ENCODE measurements around the gene FIG4. TPM values are rescaled to one million over a fixed set of nuclear protein-coding genes. Genes with fewer than 3 reads are reported as not detected.

The FIG4 gene
- polyA plus RNA-seq, 3 donors, result 27.2 to 65.3 (median 53.7) TPM

- WGBS (ENCODE audit: insufficient coverage), result 100% methylated on average over 2 of the region's 2 CpGs
- Mint-ChIP-seq H3K4me3 (no peak overlapping the region), H3K9me3 (peaks cover 2 to 25% (median 12%) of the 10 kb centered on the region in 7 donors), H3K27me3 (ENCODE audit: low read depth in 3 of 3) (no peaks in the 10 kb centered on the region), H3K36me3 (peaks cover 67 to 70% of the 10 kb centered on the region in 2 donors), H3K27ac (peak overlapping the region in 1 of 7 donors; percentile 73), H3K4me1 (peaks cover 4% of the 10 kb centered on the region)
- Histone ChIP-seq H3K27ac (ENCODE audit: low read depth in 1 of 2, low read length in 2 of 2) (no peak overlapping the region), H3K4me1 (ENCODE audit: control insufficient read depth in 1 of 2, insufficient read depth in 2 of 2, low read length in 2 of 2) (peaks cover 0 to 9% of the 10 kb centered on the region in 2 donors), H3K27me3 (ENCODE audit: control insufficient read depth in 2 of 2, insufficient read depth in 2 of 2, low read length in 2 of 2) (no peaks in the 10 kb centered on the region), H3K36me3 (replicated peaks in 1 of 2; ENCODE audit: control insufficient read depth in 1 of 2, insufficient read depth in 2 of 2, low read length in 2 of 2) (peaks cover 62 to 82% of the 10 kb centered on the region in 2 donors), H3K4me3 (replicated peaks in 1 of 3; ENCODE audit: low read depth in 2 of 3, low read length in 3 of 3) (no peak overlapping the region), H2AFZ (ENCODE audit: insufficient read depth, low read depth, low read length, poor library complexity, severe bottlenecking) (no peak overlapping the region), H3K9me3 (replicated peaks in 1 of 2; ENCODE audit: control insufficient read depth in 1 of 2, insufficient read depth in 1 of 2, low read length in 2 of 2) (peaks cover 9 to 13% of the 10 kb centered on the region in 2 donors), H3K4me2 (replicated peaks; ENCODE audit: extremely low read depth, low read length, poor library complexity, severe bottlenecking) (no peak overlapping the region), H3K9ac (ENCODE audit: insufficient read depth, low read length, poor library complexity, severe bottlenecking) (no peak overlapping the region), H3K79me2 (ENCODE audit: insufficient read depth, low read length) (no peaks in the 10 kb centered on the region), H4K20me1 (ENCODE audit: insufficient read depth, low read length) (no peaks in the 10 kb centered on the region)
- no peak for DNase-seq
- intact Hi-C loops (cut with micrococcal nuclease), result no loop called here
- TF ChIP-seq, protein P1, sequence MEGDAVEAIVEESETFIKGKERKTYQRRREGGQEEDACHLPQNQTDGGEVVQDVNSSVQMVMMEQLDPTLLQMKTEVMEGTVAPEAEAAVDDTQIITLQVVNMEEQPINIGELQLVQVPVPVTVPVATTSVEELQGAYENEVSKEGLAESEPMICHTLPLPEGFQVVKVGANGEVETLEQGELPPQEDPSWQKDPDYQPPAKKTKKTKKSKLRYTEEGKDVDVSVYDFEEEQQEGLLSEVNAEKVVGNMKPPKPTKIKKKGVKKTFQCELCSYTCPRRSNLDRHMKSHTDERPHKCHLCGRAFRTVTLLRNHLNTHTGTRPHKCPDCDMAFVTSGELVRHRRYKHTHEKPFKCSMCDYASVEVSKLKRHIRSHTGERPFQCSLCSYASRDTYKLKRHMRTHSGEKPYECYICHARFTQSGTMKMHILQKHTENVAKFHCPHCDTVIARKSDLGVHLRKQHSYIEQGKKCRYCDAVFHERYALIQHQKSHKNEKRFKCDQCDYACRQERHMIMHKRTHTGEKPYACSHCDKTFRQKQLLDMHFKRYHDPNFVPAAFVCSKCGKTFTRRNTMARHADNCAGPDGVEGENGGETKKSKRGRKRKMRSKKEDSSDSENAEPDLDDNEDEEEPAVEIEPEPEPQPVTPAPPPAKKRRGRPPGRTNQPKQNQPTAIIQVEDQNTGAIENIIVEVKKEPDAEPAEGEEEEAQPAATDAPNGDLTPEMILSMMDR (IDR thresholded peaks at IDR 0.05), result no peak
Measured at GRCh38 chr6:109738667-109739066, 47.6 kb downstream of the FIG4 start.

- Mint-ChIP-seq H3K27ac (peak overlapping the region in 1 of 7 donors; percentile 77), H3K9me3 (peaks cover 2 to 25% (median 13%) of the 10 kb centered on the region in 7 donors), H3K27me3 (ENCODE audit: low read depth in 3 of 3) (no peaks in the 10 kb centered on the region), H3K4me1 (peaks cover 4% of the 10 kb centered on the region), H3K36me3 (peaks cover 66 to 78% of the 10 kb centered on the region in 2 donors), H3K4me3 (no peak overlapping the region)
- H3K4me1 ChIP-seq (ENCODE audit: control insufficient read depth in 1 of 2, insufficient read depth in 2 of 2, low read length in 2 of 2), result peaks cover 0 to 10% of the 10 kb centered on the region in 2 donors
- intact Hi-C loops (cut with micrococcal nuclease), result no loop called here
- WGBS (ENCODE audit: insufficient coverage), result no CpG with 5 or more reads among the region's 3 CpGs
- H2AFZ ChIP-seq (ENCODE audit: insufficient read depth, low read depth, low read length, poor library complexity, severe bottlenecking), result no peak overlapping the region
- no peaks in the 10 kb centered on the region for H3K79me2 ChIP-seq (ENCODE audit: insufficient read depth, low read length)
- H3K4me3 ChIP-seq (replicated peaks in 1 of 3; ENCODE audit: low read depth in 2 of 3, low read length in 3 of 3), result no peak overlapping the region
- TF ChIP-seq, protein P1 (IDR thresholded peaks at IDR 0.05), result no peak
- H3K4me2 ChIP-seq (replicated peaks; ENCODE audit: extremely low read depth, low read length, poor library complexity, severe bottlenecking), result no peak overlapping the region
- H3K9me3 ChIP-seq (replicated peaks in 1 of 2; ENCODE audit: control insufficient read depth in 1 of 2, insufficient read depth in 1 of 2, low read length in 2 of 2), result peaks cover 9 to 13% of the 10 kb centered on the region in 2 donors
- peaks cover 59 to 89% of the 10 kb centered on the region in 2 donors for H3K36me3 ChIP-seq (replicated peaks in 1 of 2; ENCODE audit: control insufficient read depth in 1 of 2, insufficient read depth in 2 of 2, low read length in 2 of 2)
- DNase-seq, result no peak
- H3K27me3 ChIP-seq (ENCODE audit: control insufficient read depth in 2 of 2, insufficient read depth in 2 of 2, low read length in 2 of 2), result no peaks in the 10 kb centered on the region
- no peaks in the 10 kb centered on the region for H4K20me1 ChIP-seq (ENCODE audit: insufficient read depth, low read length)
- no peak overlapping the region for H3K9ac ChIP-seq (ENCODE audit: insufficient read depth, low read length, poor library complexity, severe bottlenecking)
- H3K27ac ChIP-seq (ENCODE audit: low read depth in 1 of 2, low read length in 2 of 2), result no peak overlapping the region
Measured at GRCh38 chr6:109739686-109740085, 48.6 kb downstream of the FIG4 start.
